ENCODE measurements around the gene EXD2.

The EXD2 gene

GRCh38 chr14:69260190-69260860 is 69.0 kb downstream of the EXD2 start:
- H3K4me3 ChIP-seq (replicated peaks; ENCODE audit: low read depth, low read length) = peak overlapping the region; percentile 49
- no peak for TF ChIP-seq CTCF (IDR thresholded peaks at IDR 0.05; ENCODE audit: low read length, missing control alignments)
- DNase-seq (ENCODE audit: low read depth) = no peak

- no peak for DNase-seq (ENCODE audit: low read depth)
- no peak overlapping the region for H3K4me3 ChIP-seq (replicated peaks; ENCODE audit: low read depth, low read length)
- peak; percentile 24 for TF ChIP-seq CTCF (IDR thresholded peaks at IDR 0.05; ENCODE audit: low read length, missing control alignments)
These were observed 69.7 kb downstream of the EXD2 start for GRCh38 chr14:69260861-69261564.

- TF ChIP-seq CTCF (IDR thresholded peaks at IDR 0.05; ENCODE audit: low read length, missing control alignments) = no peak
- DNase-seq (ENCODE audit: low read depth) = no peak
- H3K4me3 ChIP-seq (replicated peaks; ENCODE audit: low read depth, low read length) = no peak overlapping the region
These were observed 70.5 kb downstream of the EXD2 start for GRCh38 chr14:69261761-69262331.

- no peak overlapping the region for H3K4me3 ChIP-seq (replicated peaks; ENCODE audit: low read depth, low read length)
- TF ChIP-seq CTCF (IDR thresholded peaks at IDR 0.05; ENCODE audit: low read length, missing control alignments) = no peak
- no peak for DNase-seq (ENCODE audit: low read depth)
These were observed 71.2 kb downstream of the EXD2 start for GRCh38 chr14:69262516-69262915.

GRCh38 chr14:69263364-69263763 is 72.1 kb downstream of the EXD2 start:
- DNase-seq (ENCODE audit: low read depth) = peak; percentile 90
- TF ChIP-seq CTCF (IDR thresholded peaks at IDR 0.05; ENCODE audit: low read length, missing control alignments) = no peak
- no peak overlapping the region for H3K4me3 ChIP-seq (replicated peaks; ENCODE audit: low read depth, low read length)

- no peak for DNase-seq (ENCODE audit: low read depth)
- no peak for TF ChIP-seq CTCF (IDR thresholded peaks at IDR 0.05; ENCODE audit: low read length, missing control alignments)
- H3K4me3 ChIP-seq (replicated peaks; ENCODE audit: low read depth, low read length) = no peak overlapping the region
These were observed 72.5 kb downstream of the EXD2 start for GRCh38 chr14:69263771-69264170.

All from fibroblast of pulmonary artery (primary cell).